D341Med (cell line): ENCODE data around the gene ITPR3.
"Not testable (repeated sequence)": the region's sequence is repeated elsewhere in the genome, so short reads cannot be mapped to it uniquely, and the experiment has no call there.

Experiments used
- DNase-seq: peaks from one replicate; pipeline ENCODE4 v3.0.0; 2012; ENCODE audit warnings: low spot score

The ITPR3 gene

GRCh38 chr6:33591424-33592032, 29.6 kb upstream of the ITPR3 start:
- DNase-seq = no peak

- no peak for DNase-seq
Measured at GRCh38 chr6:33592280-33592594, 28.9 kb upstream of the ITPR3 start.

GRCh38 chr6:33592595-33593413, 28.3 kb upstream of the ITPR3 start:
- no peak for DNase-seq

- DNase-seq = no peak
Measured at GRCh38 chr6:33593414-33593727, 27.8 kb upstream of the ITPR3 start.

- no peak for DNase-seq
Measured at GRCh38 chr6:33595001-33595846, 25.9 kb upstream of the ITPR3 start.

- not testable (repeated sequence) for DNase-seq
Measured at GRCh38 chr6:33596894-33597293, 24.2 kb upstream of the ITPR3 start.

GRCh38 chr6:33597551-33598322, 23.4 kb upstream of the ITPR3 start:
- DNase-seq = no peak

- no peak for DNase-seq
Measured at GRCh38 chr6:33599413-33599938, 21.6 kb upstream of the ITPR3 start.

GRCh38 chr6:33600761-33601160, 20.4 kb upstream of the ITPR3 start:
- DNase-seq = no peak

- no peak for DNase-seq
Measured at GRCh38 chr6:33602180-33602579, 18.9 kb upstream of the ITPR3 start.

GRCh38 chr6:33604941-33605854, 15.9 kb upstream of the ITPR3 start:
- no peak for DNase-seq

- DNase-seq = no peak
Measured at GRCh38 chr6:33606642-33607041, 14.5 kb upstream of the ITPR3 start.

- DNase-seq = no peak
Measured at GRCh38 chr6:33607126-33607783, 13.9 kb upstream of the ITPR3 start.

- DNase-seq = no peak
Measured at GRCh38 chr6:33607784-33608161, 13.3 kb upstream of the ITPR3 start.

- DNase-seq = no peak
Measured at GRCh38 chr6:33609019-33609418, 12.1 kb upstream of the ITPR3 start.

- DNase-seq = no peak
Measured at GRCh38 chr6:33609528-33609927, 11.6 kb upstream of the ITPR3 start.

- no peak for DNase-seq
Measured at GRCh38 chr6:33610067-33610466, 11.1 kb upstream of the ITPR3 start.

GRCh38 chr6:33610779-33611732, 10.1 kb upstream of the ITPR3 start:
- no peak for DNase-seq

- no peak for DNase-seq
Measured at GRCh38 chr6:33613146-33613794, 7.9 kb upstream of the ITPR3 start.
